ENCODE results near the gene NACAD.
"Not testable (repeated sequence)": the region's sequence is repeated elsewhere in the genome, so short reads cannot be mapped to it uniquely, and the experiment has no call there.

The NACAD gene

GRCh38 chr7:45050198-45050597, 38.6 kb downstream of the NACAD start:
- no peak for FAIRE-seq

- FAIRE-seq, result no peak
These were observed 40.0 kb downstream of the NACAD start for GRCh38 chr7:45048748-45049147.

GRCh38 chr7:45044338-45044737, 44.4 kb downstream of the NACAD start:
- no peak for FAIRE-seq

- FAIRE-seq, result no peak
These were observed 49.7 kb downstream of the NACAD start for GRCh38 chr7:45039106-45039505.

GRCh38 chr7:45037876-45038275, 50.9 kb downstream of the NACAD start:
- FAIRE-seq, result no peak

- FAIRE-seq, result no peak
These were observed 52.0 kb downstream of the NACAD start for GRCh38 chr7:45036796-45037195.

- FAIRE-seq, result no peak
These were observed 52.5 kb downstream of the NACAD start for GRCh38 chr7:45036317-45036716.

- FAIRE-seq, result no peak
These were observed 52.9 kb downstream of the NACAD start for GRCh38 chr7:45035893-45036292.

- FAIRE-seq, result no peak
These were observed 53.4 kb downstream of the NACAD start for GRCh38 chr7:45035371-45035770.

GRCh38 chr7:45034710-45035109, 54.1 kb downstream of the NACAD start:
- FAIRE-seq, result not testable (repeated sequence)

- no peak for FAIRE-seq
These were observed 54.9 kb downstream of the NACAD start for GRCh38 chr7:45033931-45034290.

GRCh38 chr7:45033261-45033930, 55.4 kb downstream of the NACAD start:
- FAIRE-seq, result no peak

GRCh38 chr7:45032421-45032820, 56.3 kb downstream of the NACAD start:
- FAIRE-seq, result no peak

GRCh38 chr7:45031829-45032228, 56.9 kb downstream of the NACAD start:
- FAIRE-seq, result no peak
